ENCODE measurements around the gene ATP5ME.

The ATP5ME gene

GRCh38 chr4:684623-685327 lies 10.7 kb upstream of the ATP5ME start:
- no peak for DNase-seq (ENCODE audit: low read depth in 2 of 3, low spot score in 1 of 3)

- no peak for DNase-seq (ENCODE audit: low read depth in 2 of 3, low spot score in 1 of 3)
These were observed 10.0 kb upstream of the ATP5ME start for GRCh38 chr4:683982-684622.

GRCh38 chr4:683247-683897 lies 9.3 kb upstream of the ATP5ME start:
- DNase-seq (ENCODE audit: low read depth in 2 of 3, low spot score in 1 of 3): no peak

- DNase-seq (ENCODE audit: low read depth in 2 of 3, low spot score in 1 of 3): no peak
These were observed 8.6 kb upstream of the ATP5ME start for GRCh38 chr4:682490-683172.

GRCh38 chr4:681736-682451 lies 7.8 kb upstream of the ATP5ME start:
- DNase-seq (ENCODE audit: low read depth in 2 of 3, low spot score in 1 of 3): no peak

GRCh38 chr4:680928-681645 lies 7.0 kb upstream of the ATP5ME start:
- DNase-seq (ENCODE audit: low read depth in 2 of 3, low spot score in 1 of 3): no peak

- no peak for DNase-seq (ENCODE audit: low read depth in 2 of 3, low spot score in 1 of 3)
These were observed 6.5 kb upstream of the ATP5ME start for GRCh38 chr4:680551-680927.

GRCh38 chr4:680091-680490 lies 6.0 kb upstream of the ATP5ME start:
- no peak for DNase-seq (ENCODE audit: low read depth in 2 of 3, low spot score in 1 of 3)

- DNase-seq (ENCODE audit: low read depth in 2 of 3, low spot score in 1 of 3): no peak
These were observed 5.6 kb upstream of the ATP5ME start for GRCh38 chr4:679629-680028.

- DNase-seq (ENCODE audit: low read depth in 2 of 3, low spot score in 1 of 3): no peak
These were observed 5.0 kb upstream of the ATP5ME start for GRCh38 chr4:679104-679481.

- DNase-seq (ENCODE audit: low read depth in 2 of 3, low spot score in 1 of 3): no peak
These were observed 4.4 kb upstream of the ATP5ME start for GRCh38 chr4:678331-679103.

- no peak for DNase-seq (ENCODE audit: low read depth in 2 of 3, low spot score in 1 of 3)
These were observed 3.6 kb upstream of the ATP5ME start for GRCh38 chr4:677431-678293.

- DNase-seq (ENCODE audit: low read depth in 2 of 3, low spot score in 1 of 3): no peak
These were observed 2.8 kb upstream of the ATP5ME start for GRCh38 chr4:676871-677235.

GRCh38 chr4:675980-676870 lies 2.1 kb upstream of the ATP5ME start:
- no peak for DNase-seq (ENCODE audit: low read depth in 2 of 3, low spot score in 1 of 3)

GRCh38 chr4:675036-675882 lies 1.2 kb upstream of the ATP5ME start:
- DNase-seq (ENCODE audit: low read depth in 2 of 3, low spot score in 1 of 3): no peak

- DNase-seq (ENCODE audit: low read depth in 2 of 3, low spot score in 1 of 3): no peak
These were observed 556 bp downstream of the ATP5ME start for GRCh38 chr4:673349-674091.
